Measurements from ENCODE around the gene EHF. TPM values are rescaled to one million over a fixed set of nuclear protein-coding genes. Genes with fewer than 3 reads are reported as not detected.

EHF gene
- total RNA-seq, 4 donors from 2014 or later, result 0.13 to 30.0 (median 1.0) TPM

- Histone ChIP-seq H3K27ac (no peak overlapping the region), H3K4me1 (no peaks in the 10 kb centered on the region), H3K9me3 (peaks cover 0 to 26% (median 0%) of the 10 kb centered on the region in 3 donors), H3K4me3 (no peak overlapping the region), H3K27me3 (no peaks in the 10 kb centered on the region), H3K36me3 (no peaks in the 10 kb centered on the region)
- no peak for TF ChIP-seq EP300 (IDR thresholded peaks at IDR 0.05)
- no peak for TF ChIP-seq CTCF (IDR thresholded peaks at IDR 0.05)
- TF ChIP-seq POLR2AphosphoS5 (IDR thresholded peaks at IDR 0.05), result no peak
- no peak for TF ChIP-seq POLR2A (IDR thresholded peaks at IDR 0.05)
- WGBS, 2 donors (ENCODE audit: low coverage in 1 of 2), result 67% methylated on average over 3 of the region's 3 CpGs; no CpG with 5 or more reads in 1 of the 2 donors
- no peak for ATAC-seq
These were observed 86.6 kb downstream of the EHF start for GRCh38 chr11:34707462-34707840.

Other genes with a start within 250 kb of the EHF start
- gene CAT, start 182.2 kb upstream of the EHF start, total RNA-seq, result 100 to 1,000 TPM in 3 of 4 donors, 10 to 100 TPM in 1; 81.0 to 213 (median 125) TPM
- 1 to 10 TPM in 1 of 4 donors, not detected in 3; 1.1 TPM for gene ELF5, start 107.3 kb upstream of the EHF start, total RNA-seq

All from gastroesophageal sphincter (tissue), 4 donors.